SK-MEL-5 (cell line): ENCODE results near the gene CD247. TPM values are rescaled to one million over a fixed set of nuclear protein-coding genes. Genes with fewer than 3 reads are reported as not detected.

ENCODE experiments used
- DNase-seq: peaks from one replicate; pipeline ENCODE4 v3.0.0-alpha.2; 2016; ENCODE audit warnings: low read depth, low spot score
- in situ Hi-C: cut with HindIII; loops from 2 replicates; pipeline ENCODE4 v1.10.0; 2016; ENCODE audit warnings: low sequenced_read_pairs, high pct_unique_total_duplicates, low pct_unique_long_range_greater_than_20kb
- total RNA-seq: library from RNA; depleted of rRNA; stranded (reverse); fragments of >200 nt; shearing (Covaris generic); gene quantifications from 2 replicates; pipeline ENCODE4 v1.2.3, GENCODE V29; 2014; rRNA removed

Gene CD247
- total RNA-seq, 1 experiment from 2014 or later: 0.77 TPM

DNA sequence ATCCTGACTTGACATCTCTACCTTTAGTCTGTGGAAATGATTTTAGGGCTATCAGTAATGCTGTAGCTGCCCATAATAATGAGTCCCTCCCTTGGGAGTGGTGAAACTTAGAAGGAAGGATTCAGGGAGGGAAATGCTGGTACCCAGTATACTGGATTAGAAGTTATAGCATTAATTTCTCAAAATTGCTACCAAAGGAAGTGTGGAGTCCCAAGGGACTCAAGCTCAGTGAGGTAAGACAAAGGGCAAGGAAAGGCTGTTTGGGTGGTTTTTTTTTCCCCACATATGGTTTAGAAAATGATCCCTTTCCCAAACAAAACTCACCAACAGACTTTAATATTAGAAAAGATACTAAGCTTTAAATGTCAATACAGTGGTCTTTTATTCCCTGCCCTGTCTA lies 99.9 kb downstream of the CD247 start:
- no peak for DNase-seq
- in situ Hi-C loops: no loop called here

DNA sequence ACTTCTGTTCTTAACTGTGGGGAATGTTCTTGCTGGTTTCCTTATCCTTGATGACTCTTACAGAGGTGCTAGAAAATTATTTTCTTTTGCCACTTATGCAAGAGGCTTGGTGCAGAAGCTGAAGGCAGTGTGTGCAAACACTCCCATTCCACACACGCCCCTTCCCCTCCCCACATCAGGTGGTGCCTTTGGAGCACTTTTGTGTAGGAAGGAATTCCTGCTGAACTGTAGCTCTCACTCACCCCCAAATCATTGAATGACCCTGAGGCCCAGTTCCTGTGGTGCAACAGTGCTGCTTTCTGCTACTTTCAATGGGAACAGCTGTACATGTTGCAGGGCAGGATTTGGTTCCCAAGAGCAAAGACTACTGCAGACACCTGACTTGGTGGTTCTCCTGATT lies 101.8 kb downstream of the CD247 start:
- in situ Hi-C loops: no loop called here
- no peak for DNase-seq

DNA sequence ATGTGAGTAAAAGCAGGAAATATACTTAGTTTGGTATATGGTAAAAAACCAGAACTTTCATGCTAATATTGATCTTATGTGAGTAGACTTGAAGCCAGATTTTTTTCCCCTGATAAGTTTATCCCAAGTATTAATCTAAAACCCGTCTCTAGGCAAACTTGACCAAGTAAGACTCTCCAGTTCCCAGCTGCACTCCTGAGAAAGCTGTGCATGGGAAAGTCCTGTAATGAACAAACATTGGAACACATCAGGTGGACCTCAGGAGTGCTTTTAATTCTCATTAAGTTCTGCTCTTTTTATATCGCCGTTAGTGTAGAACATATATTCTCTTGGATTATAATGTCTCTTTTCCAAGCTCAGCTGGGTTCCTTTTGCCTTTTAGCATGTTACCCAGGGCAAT lies 105.0 kb downstream of the CD247 start:
- in situ Hi-C loops: no loop called here
- DNase-seq: no peak

DNA sequence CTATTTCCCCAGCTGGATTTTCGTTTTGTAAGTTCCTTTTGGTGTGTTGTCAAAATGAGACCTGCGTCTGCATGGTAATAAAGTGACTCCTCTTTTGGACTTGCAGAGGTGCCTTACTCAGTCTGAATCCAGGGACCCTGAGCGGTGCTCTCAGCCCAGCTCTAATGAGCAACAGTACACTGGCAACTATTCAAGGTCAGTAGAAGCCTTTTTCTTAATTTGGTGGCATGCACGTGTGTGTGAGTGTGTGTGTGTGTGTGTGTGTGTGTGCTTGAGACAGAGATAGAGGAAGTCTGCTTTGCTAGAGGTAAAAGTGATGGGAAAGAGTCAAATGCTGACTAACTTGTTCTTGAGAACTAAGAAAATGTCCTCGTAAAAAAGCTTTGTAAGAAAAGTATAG lies 105.4 kb downstream of the CD247 start:
- in situ Hi-C loops: no loop called here
- no peak for DNase-seq

DNA sequence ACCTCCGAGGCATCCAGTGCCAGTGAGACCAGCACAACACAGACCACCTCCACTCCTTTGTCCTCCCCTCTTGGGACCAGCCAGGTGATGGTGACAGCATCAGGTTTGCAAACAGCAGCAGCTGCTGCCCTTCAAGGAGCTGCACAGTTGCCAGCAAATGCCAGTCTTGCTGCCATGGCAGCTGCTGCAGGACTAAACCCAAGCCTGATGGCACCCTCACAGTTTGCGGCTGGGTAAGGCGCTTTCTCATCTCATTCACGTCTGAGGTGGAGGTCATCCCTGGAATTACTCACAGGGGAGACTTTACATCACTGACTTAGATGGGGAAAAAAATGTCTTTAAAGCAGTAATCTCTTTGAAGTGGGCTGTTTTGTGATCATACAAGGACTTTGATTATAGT lies 106.3 kb downstream of the CD247 start:
- in situ Hi-C loops: no loop called here
- DNase-seq: no peak

DNA sequence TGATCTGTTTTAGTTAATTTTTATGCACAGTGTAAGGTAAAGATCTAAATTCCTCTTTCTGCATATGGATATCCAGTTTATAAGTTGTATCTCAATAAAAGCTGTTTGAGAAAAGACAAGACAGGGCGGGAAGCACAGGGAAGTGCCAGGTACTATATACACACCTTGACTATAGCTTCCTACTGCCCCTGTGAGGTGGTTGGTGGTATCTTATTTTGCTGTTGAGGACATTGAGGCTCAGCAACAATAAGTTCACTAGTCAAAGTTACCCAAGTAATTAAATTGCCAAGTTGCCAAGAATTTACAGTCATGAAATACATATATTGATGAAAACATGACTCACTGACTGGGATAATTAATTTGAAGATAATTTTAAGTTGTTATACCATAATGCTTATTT lies 109.1 kb downstream of the CD247 start:
- in situ Hi-C loops: no loop called here

DNA sequence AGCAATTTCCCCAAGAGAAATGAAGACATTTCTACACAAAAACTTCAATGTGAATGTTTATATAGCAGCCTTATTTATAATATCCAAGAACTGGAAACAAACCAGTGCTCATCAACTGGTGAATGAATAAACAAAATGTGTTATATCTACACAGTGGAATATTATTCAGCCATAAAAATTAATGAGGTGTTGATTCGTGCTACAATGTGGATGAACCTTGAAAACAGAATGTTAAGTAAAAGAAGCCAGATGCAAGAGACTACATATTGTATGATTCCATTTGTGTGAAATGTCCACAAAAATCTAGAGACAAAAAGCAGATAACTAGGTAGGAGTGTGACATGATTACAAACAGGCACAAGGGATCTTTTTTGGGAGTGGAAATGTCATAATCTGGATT lies 110.0 kb downstream of the CD247 start:
- DNase-seq: no peak
- in situ Hi-C loops: no loop called here

More for the DNA sequence above, 109.1 kb downstream of the CD247 start:
- DNase-seq: no peak

DNA sequence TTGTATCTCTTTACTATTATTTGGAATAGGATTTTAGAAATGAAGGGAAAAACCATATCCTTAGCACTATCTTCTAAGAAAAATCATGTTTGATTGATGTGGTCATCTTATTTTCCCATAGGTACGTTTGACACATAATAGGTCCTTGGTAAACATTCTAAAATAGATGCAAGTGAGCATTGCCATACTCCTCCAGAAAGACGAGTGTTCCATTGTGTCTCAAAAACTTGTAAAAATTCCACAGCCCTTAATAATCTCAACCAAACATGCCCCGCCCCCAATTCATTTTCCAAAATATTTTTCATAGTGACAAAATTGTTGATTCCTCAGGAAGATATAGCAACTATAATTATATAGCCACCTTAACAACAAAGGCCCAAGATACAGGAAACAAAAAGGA lies 113.4 kb downstream of the CD247 start:
- no peak for DNase-seq
- in situ Hi-C loops: no loop called here

DNA sequence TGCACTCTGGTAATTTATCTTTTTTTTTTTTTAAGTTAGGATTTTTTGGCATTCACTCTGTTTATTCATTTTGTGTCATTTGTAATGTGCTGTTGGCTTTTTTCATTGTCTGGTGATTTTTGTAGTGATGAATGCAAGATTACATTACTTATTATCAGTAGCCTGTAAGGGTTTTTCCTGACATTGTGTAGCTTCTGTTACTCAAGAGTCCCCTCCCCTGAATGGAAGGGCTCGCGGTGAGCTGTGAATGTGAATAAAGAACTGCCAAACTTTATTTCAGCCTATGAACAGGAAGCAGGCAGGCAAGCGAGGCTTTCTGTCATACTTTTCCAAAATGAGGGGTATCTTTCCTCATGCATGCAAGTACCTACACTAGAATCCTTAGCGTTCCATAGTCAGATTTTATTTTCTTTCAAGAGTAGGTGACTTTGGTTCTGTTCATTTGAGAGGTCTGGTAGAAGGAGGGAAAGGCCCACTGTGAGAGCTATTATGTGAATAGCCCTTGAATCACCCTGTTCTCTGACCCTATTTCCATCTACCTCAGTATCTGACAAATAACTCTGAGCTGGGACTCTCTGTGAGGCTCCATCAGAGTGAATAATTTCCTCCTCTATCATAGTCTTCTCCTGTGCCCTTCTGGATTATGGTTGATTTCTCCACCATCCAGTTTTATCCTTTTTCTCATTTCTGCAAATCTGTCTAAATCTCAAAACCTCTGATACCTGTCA lies 114.0 kb downstream of the CD247 start:
- in situ Hi-C loops: no loop called here

DNA sequence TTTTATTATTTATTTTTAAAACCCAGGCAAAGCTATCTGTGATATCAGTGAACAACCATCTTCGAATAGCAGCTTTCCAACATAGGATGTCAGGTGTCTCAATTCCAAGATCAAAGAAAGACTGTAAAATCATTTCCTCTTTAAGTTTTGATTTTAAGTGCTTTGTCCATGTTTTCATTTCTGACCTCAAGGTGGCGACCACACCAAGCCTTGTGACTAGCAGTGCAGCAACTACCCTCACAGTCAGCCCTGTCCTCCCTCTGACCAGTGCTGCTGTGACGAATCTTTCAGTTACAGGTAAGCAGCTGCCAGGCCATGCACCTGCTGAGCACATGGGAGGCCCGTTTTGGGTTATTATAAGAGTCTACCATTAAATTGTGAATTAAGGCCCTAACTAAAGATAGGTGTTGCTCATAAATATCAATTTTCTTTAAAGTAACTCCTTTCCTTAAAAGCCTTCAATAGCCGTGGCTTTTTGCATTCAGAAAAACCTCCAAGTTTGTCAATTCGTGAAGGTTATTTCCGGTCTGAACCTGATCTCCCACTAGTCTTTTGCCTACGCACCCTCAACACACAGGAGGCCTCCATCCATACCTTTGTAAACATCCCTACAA lies 117.0 kb downstream of the CD247 start:
- DNase-seq: peak; percentile 60
- in situ Hi-C loops: no loop called here

More for the DNA sequence above, 114.0 kb downstream of the CD247 start:
- no peak for DNase-seq

DNA sequence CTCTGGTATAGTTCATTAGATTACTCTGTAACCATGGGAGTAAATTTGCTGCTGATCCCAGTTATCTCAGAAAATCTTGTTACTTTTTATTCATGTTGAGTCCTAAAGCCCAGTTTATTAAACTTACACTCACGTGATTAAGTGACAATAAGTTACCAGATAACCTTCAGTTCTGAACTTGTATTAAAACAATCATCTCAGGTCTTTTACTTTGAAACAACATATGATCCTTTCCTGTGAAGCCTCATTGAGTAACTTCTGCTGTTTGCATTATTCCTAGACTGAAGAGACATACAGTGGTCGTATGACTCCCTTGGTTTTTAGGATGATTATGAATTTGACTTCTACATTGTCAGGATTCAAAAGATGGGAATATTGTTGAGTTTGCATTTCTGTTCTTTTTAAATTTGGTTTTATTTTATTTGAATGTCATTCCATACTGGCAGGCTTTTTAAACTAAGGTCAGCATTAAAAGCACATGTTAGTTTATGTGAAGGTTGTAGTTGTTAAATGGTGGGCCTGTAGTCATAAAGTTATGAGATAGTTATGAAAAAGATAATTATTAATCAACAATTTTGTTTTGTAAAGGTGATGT lies 117.9 kb downstream of the CD247 start:
- in situ Hi-C loops: no loop called here
- no peak for DNase-seq

DNA sequence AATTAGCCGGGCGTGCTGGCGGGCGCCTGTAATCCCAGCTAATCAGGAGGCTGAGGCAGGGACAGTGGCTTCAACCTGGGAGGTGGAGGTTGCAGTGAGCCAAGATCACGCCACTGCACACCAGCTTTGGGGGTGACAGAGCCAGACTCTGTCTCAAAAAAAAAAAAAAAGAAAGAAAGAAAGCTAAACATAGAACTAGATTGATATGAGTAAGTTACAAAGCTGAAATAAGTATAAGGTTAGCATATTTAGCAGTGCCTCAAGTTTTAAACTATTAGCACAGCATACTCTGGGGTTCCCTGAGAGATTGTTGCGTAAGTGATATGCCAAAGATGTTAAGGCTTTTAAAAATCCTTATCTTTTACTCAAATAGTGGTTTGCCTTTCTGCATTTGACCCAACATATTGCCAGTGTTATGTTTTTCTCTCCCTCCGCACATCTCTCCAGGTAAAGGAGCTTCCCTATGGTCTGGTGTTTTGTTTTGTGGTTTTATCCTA lies 126.1 kb downstream of the CD247 start:
- DNase-seq: no peak
- in situ Hi-C loops: no loop called here

DNA sequence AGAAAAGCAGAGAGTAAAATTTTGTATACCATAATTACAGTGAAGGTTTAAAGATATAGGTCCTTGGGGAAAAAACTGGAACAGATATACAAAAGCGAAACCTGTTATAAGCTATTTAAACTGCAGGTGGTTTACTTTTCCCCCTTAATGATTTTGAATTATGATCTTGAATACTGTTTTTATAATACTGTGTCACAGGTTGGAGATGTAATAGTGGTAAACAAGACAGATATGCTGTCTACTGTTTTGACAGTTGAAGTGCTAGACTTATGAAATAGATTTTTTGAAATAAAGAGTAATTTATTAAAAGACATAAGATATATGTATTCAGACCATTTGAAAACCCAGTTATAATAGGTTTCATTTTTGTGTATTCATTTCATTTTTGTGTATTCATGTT lies 129.4 kb downstream of the CD247 start:
- in situ Hi-C loops: no loop called here
- no peak for DNase-seq

DNA sequence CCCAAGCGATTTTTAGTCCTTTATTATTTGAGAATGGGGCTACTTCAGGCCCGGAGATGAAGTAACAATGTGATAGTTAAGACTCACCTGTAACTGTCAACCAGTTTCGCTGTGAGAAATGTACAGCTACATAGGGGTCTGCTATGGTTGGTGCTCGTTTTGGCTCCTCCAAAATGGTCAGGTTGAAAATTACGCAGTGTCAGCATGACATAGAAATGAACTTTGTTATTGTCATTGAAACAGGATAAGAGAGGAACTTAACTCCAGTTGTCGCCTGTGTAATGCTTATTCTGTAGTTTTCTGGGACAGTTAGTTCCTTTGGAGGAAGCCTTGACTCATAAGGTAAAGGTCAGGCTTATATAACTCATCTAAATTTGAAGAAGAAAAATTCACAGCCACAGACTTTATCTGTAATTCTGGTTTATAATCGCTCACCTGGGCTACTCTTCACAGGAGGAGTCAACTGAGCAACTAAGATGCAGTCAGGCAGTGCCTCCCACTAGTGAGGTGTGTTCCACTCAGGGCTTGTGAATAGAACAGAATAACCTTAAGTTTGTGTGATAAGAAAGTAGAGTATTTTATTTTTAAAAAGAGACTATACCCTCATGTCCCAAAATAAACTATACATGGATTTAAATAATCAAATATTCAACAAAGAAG lies 130.9 kb downstream of the CD247 start:
- DNase-seq: no peak
- in situ Hi-C loops: no loop called here

Other genes starting within 250 kb of the CD247 start
- 152 and 156 TPM in 2 replicates for gene CREG1, start 35.2 kb upstream of the CD247 start, total RNA-seq
- not detected in 2 replicates for gene RCSD1, start 111.7 kb upstream of the CD247 start, total RNA-seq
- 104 and 123 TPM in 2 replicates for gene MPZL1, start 203.5 kb upstream of the CD247 start, total RNA-seq